Mesenteric fat pad (tissue), 1 donor: Measurements from ENCODE around the gene MAGOH. TPM values are rescaled to one million over a fixed set of nuclear protein-coding genes. Genes with fewer than 3 reads are reported as not detected.
"Not testable (repeated sequence)": the region's sequence is repeated elsewhere in the genome, so short reads cannot be mapped to it uniquely, and the experiment has no call there.

Experiments
- DNase-seq: peaks from one replicate; pipeline ENCODE4 v3.0.0-alpha.2; 2020; ENCODE audit warnings: low spot score
- long read RNA-seq: library from polyadenylated mRNA; unstranded; transcript quantifications from one replicate; pipeline ENCODE4 v2.0.0, GENCODE V29; 2020
- total RNA-seq: library from RNA; stranded (reverse); fragmentation: NEBNext Ultra II Directional; extraction: Animal tissue kit (Norgen Biotek cat#: 25700); gene quantifications from one replicate; pipeline ENCODE4 v1.2.1, GENCODE V29; 2021
- donor health status: DM: yes; HTN: yes; CAD: no.

The MAGOH gene
- 35.7 TPM for total RNA-seq
- long read RNA-seq, partial matches to known transcripts: 2 of 6 reads
- long read RNA-seq, other reads (novel, unspliced or antisense): 0 of 6 reads

- DNase-seq: peak; percentile 98
These were observed at the start of gene MAGOH for GRCh38 chr1:53238197-53239155. Gene MAGOH (minus strand): TSS chr1:53238518. CDS start chr1:53238448, 70 bp downstream.

GRCh38 chr1:53286955-53287354 is 48.6 kb upstream of the MAGOH start:
- DNase-seq: no peak

GRCh38 chr1:53285969-53286760 is 47.8 kb upstream of the MAGOH start:
- DNase-seq: no peak

GRCh38 chr1:53285546-53285945 is 47.2 kb upstream of the MAGOH start:
- DNase-seq: no peak

GRCh38 chr1:53284224-53285020 is 46.1 kb upstream of the MAGOH start:
- DNase-seq: no peak

- DNase-seq: not testable (repeated sequence)
These were observed 44.8 kb upstream of the MAGOH start for GRCh38 chr1:53283156-53283555.

GRCh38 chr1:53281133-53281532 is 42.8 kb upstream of the MAGOH start:
- DNase-seq: no peak

- no peak for DNase-seq
These were observed 42.2 kb upstream of the MAGOH start for GRCh38 chr1:53280496-53280895.

GRCh38 chr1:53279296-53280200 is 41.2 kb upstream of the MAGOH start:
- DNase-seq: no peak

GRCh38 chr1:53278298-53278725 is 40.0 kb upstream of the MAGOH start:
- no peak for DNase-seq

- DNase-seq: no peak
These were observed 39.0 kb upstream of the MAGOH start for GRCh38 chr1:53277326-53277725.

GRCh38 chr1:53276902-53277281 is 38.6 kb upstream of the MAGOH start:
- DNase-seq: no peak

- DNase-seq: no peak
These were observed 38.0 kb upstream of the MAGOH start for GRCh38 chr1:53276153-53276901.

GRCh38 chr1:53275566-53275965 is 37.2 kb upstream of the MAGOH start:
- DNase-seq: no peak

- no peak for DNase-seq
These were observed 36.3 kb upstream of the MAGOH start for GRCh38 chr1:53274541-53275185.

GRCh38 chr1:53274026-53274425 is 35.7 kb upstream of the MAGOH start:
- no peak for DNase-seq

- DNase-seq: no peak
These were observed 35.2 kb upstream of the MAGOH start for GRCh38 chr1:53273526-53273925.

- DNase-seq: peak; percentile 51
These were observed 34.0 kb upstream of the MAGOH start for GRCh38 chr1:53272349-53272748.
